IMR-90 (cell line): ENCODE results near the gene PLXNA4. TPM values are rescaled to one million over a fixed set of nuclear protein-coding genes. Genes with fewer than 3 reads are reported as not detected.

ENCODE experiments used
- ATAC-seq: fragments of 200-7000 bp; cut with Tn5 transposase; 2 replicates; pipeline ENCODE4 v1.9.1; 2020; ENCODE audit warnings: low read depth, mild to moderate bottlenecking, moderate library complexity
- BruUV-seq: library from RNA; stranded (reverse); fragments of 400-500 nt; replicated peaks from 2 replicates; lab custom pipeline; 2021; lab: Mats Ljungman, UMichigan
- CTCF ChIA-PET: fragments of 300-600 bp; formaldehyde crosslinking; extraction: SDS; loops from one replicate; lab custom pipeline; 2021; ENCODE audit warnings: antibody characterized with exemption; lab: Yijun Ruan, JAX
- POLR2A ChIA-PET: fragments of 300-600 bp; sonication (Branson Sonifier 250); formaldehyde crosslinking; loops from one replicate; lab custom pipeline; 2022; ENCODE audit warnings: antibody characterized with exemption; ENCODE audit not compliant: unreplicated experiment; lab: Charles Lee
- DNase-seq: peaks from one replicate; pipeline ENCODE4 v3.0.0; 2013
- H2AFZ ChIP-seq: replicated peaks from 2 replicates; pipeline ENCODE3; 2013; ENCODE audit warnings: low read length, mild to moderate bottlenecking; ENCODE audit not compliant: poor library complexity
- H2AK5ac ChIP-seq: 2 replicates; pipeline ENCODE4 v1.6.1; 2013; ENCODE audit warnings: low read depth, low read length, inconsistent platforms
- H2AK9ac ChIP-seq: replicated peaks from 2 replicates; pipeline ENCODE3; 2013; ENCODE audit warnings: mild to moderate bottlenecking, low read depth, low read length, moderate library complexity; ENCODE audit not compliant: poor library complexity
- H2BK120ac ChIP-seq: 2 replicates; pipeline ENCODE4 v1.6.1; 2013; ENCODE audit warnings: low read depth, low read length, inconsistent platforms
- H2BK15ac ChIP-seq: 3 replicates; pipeline ENCODE4 v1.6.1; 2013; ENCODE audit warnings: low read depth, low read length, inconsistent platforms
- H2BK20ac ChIP-seq: 2 replicates; pipeline ENCODE4 v1.6.1; 2013; ENCODE audit warnings: low read depth, mild to moderate bottlenecking, inconsistent platforms, low read length, moderate library complexity
- H2BK5ac ChIP-seq: 2 replicates; pipeline ENCODE4 v1.6.1; 2013; ENCODE audit warnings: mild to moderate bottlenecking, low read depth, low read length, inconsistent platforms; ENCODE audit not compliant: poor library complexity, severe bottlenecking
- H3K14ac ChIP-seq: replicated peaks from 2 replicates; pipeline ENCODE4 v1.6.1; 2013; ENCODE audit warnings: low read depth, low read length, inconsistent platforms
- H3K18ac ChIP-seq: 2 replicates; pipeline ENCODE4 v1.6.1; 2013; ENCODE audit warnings: low read depth, low read length, control low read depth
- H3K23ac ChIP-seq: 2 replicates; pipeline ENCODE4 v1.6.1; 2013; ENCODE audit warnings: low read depth, low read length, inconsistent platforms
- H3K27ac ChIP-seq: 2 replicates; pipeline ENCODE4 v1.5.1; 2013; ENCODE audit warnings: mild to moderate bottlenecking, control low read depth, low read length; ENCODE audit not compliant: insufficient read depth
- H3K27me3 ChIP-seq: 2 replicates; pipeline ENCODE4 v1.6.1; 2013; ENCODE audit warnings: low read length; ENCODE audit not compliant: control insufficient read depth, insufficient read depth
- H3K36me3 ChIP-seq: 2 replicates; pipeline ENCODE4 v1.6.1; 2013; ENCODE audit warnings: low read length, mixed read lengths; ENCODE audit not compliant: control insufficient read depth, insufficient read depth
- H3K4ac ChIP-seq: 2 replicates; pipeline ENCODE4 v1.6.1; 2013; ENCODE audit warnings: low read depth, low read length, inconsistent platforms
- H3K4me1 ChIP-seq: 2 replicates; pipeline ENCODE4 v1.6.1; 2013; ENCODE audit warnings: low read length, mixed read lengths; ENCODE audit not compliant: control insufficient read depth, insufficient read depth
- H3K4me2 ChIP-seq: 2 replicates; pipeline ENCODE4 v1.6.1; 2013; ENCODE audit warnings: low read depth, mild to moderate bottlenecking, control low read depth, low read length, moderate library complexity
- H3K4me3 ChIP-seq: 2 replicates; pipeline ENCODE4 v1.5.1; 2013; ENCODE audit warnings: low read depth, mild to moderate bottlenecking, control low read depth, low read length, moderate library complexity; ENCODE audit not compliant: insufficient read depth
- H3K56ac ChIP-seq: 2 replicates; pipeline ENCODE4 v1.6.1; 2013; ENCODE audit warnings: low read length, inconsistent platforms; ENCODE audit not compliant: insufficient read depth; ENCODE audit errors: extremely low read depth
- H3K79me1 ChIP-seq, 2 experiments: 2 replicates each; pipeline ENCODE4 v1.6.1; 2013; ENCODE audit warnings: low read length in 2 of 2, inconsistent platforms in 1 of 2, low read depth in 1 of 2
- H3K9ac ChIP-seq: 2 replicates; pipeline ENCODE4 v1.6.1; 2013; ENCODE audit warnings: low read depth, low read length, control low read depth
- H3K9me1 ChIP-seq: 2 replicates; pipeline ENCODE4 v1.6.1; 2013; ENCODE audit warnings: low read length, inconsistent platforms; ENCODE audit not compliant: insufficient read depth
- H3K9me3 ChIP-seq: 2 replicates; pipeline ENCODE4 v1.6.1; 2013; ENCODE audit warnings: low read length; ENCODE audit not compliant: control insufficient read depth, insufficient read depth
- H4K20me1 ChIP-seq: 2 replicates; pipeline ENCODE4 v1.6.1; 2013; ENCODE audit warnings: low read length, inconsistent platforms; ENCODE audit not compliant: insufficient read depth
- H4K5ac ChIP-seq: 2 replicates; pipeline ENCODE4 v1.6.1; 2013; ENCODE audit warnings: mild to moderate bottlenecking, low read depth, low read length, control low read depth
- H4K8ac ChIP-seq, 2 experiments: 2 replicates each; pipeline ENCODE4 v1.6.1; 2013; ENCODE audit warnings: low read depth in 2 of 2, low read length in 2 of 2, control low read depth in 1 of 2, inconsistent platforms in 1 of 2
- H4K91ac ChIP-seq: 2 replicates; pipeline ENCODE4 v1.6.1; 2013; ENCODE audit warnings: low read depth, low read length, inconsistent platforms; ENCODE audit not compliant: insufficient read depth
- BHLHE40 ChIP-seq: fragments of 150-350 bp; IDR thresholded peaks from 2 replicates; pipeline ENCODE4 v1.6.1; 2016; ENCODE audit warnings: mild to moderate bottlenecking, low read depth, low read length
- CEBPB ChIP-seq: IDR thresholded peaks from 2 replicates; pipeline ENCODE4 v1.6.1; 2012; ENCODE audit warnings: low read depth, low read length, improper control_type of control experiment
- CHD1 ChIP-seq: IDR thresholded peaks from 2 replicates; pipeline ENCODE4 v1.6.1; 2012; ENCODE audit warnings: low read depth, low read length, improper control_type of control experiment
- FOS ChIP-seq: fragments of 150-350 bp; IDR thresholded peaks from 2 replicates; pipeline ENCODE4 v1.6.1; 2016; ENCODE audit warnings: low read depth, low read length
- MAFK ChIP-seq: IDR thresholded peaks from 2 replicates; pipeline ENCODE4 v1.6.1; 2012; ENCODE audit warnings: low read depth, low read length, improper control_type of control experiment
- MAZ ChIP-seq: IDR thresholded peaks from 2 replicates; pipeline ENCODE4 v1.6.1; 2012; ENCODE audit warnings: low read depth, mild to moderate bottlenecking, low read length, improper control_type of control experiment, moderate library complexity, borderline replicate concordance
- MXI1 ChIP-seq: IDR thresholded peaks from 2 replicates; pipeline ENCODE4 v1.6.1; 2012; ENCODE audit warnings: low read depth, mild to moderate bottlenecking, low read length, moderate library complexity, borderline replicate concordance
- NFE2L2 ChIP-seq: fragments of 150-350 bp; IDR thresholded peaks from 2 replicates; pipeline ENCODE4 v1.6.1; 2016; ENCODE audit warnings: low read depth, mild to moderate bottlenecking, low read length
- POLR2A ChIP-seq: IDR thresholded peaks from 2 replicates; pipeline ENCODE4 v1.6.1; 2012; ENCODE audit warnings: mild to moderate bottlenecking, low read depth, low read length
- RAD21 ChIP-seq: IDR thresholded peaks from 2 replicates; pipeline ENCODE4 v1.6.1; 2012; ENCODE audit warnings: low read length, improper control_type of control experiment
- RCOR1 ChIP-seq: IDR thresholded peaks from 2 replicates; pipeline ENCODE4 v1.6.1; 2012; ENCODE audit warnings: mild to moderate bottlenecking, low read length, improper control_type of control experiment; ENCODE audit not compliant: insufficient replicate concordance
- RFX5 ChIP-seq: IDR thresholded peaks from 2 replicates; pipeline ENCODE4 v1.8.0; 2012; ENCODE audit warnings: low read depth, mild to moderate bottlenecking, low read length, moderate library complexity
- SMC3 ChIP-seq: fragments of 150-350 bp; IDR thresholded peaks from 2 replicates; pipeline ENCODE4 v1.6.1; 2016; ENCODE audit warnings: low read depth, mild to moderate bottlenecking, antibody characterized with exemption, low read length, moderate library complexity
- WGBS, 2 experiments: methylation state at CpG; one replicate each; pipeline versions ENCODE4 v1.1.5 to v1.1.7; 2013; ENCODE audit warnings: missing lambda C conversion rate in 2 of 2; ENCODE audit not compliant: insufficient read length in 1 of 2; ENCODE audit errors: extremely low coverage in 2 of 2; 5-methylcytosine and 5-hydroxymethylcytosine counted together
- dilution Hi-C: fragments of 300-500 bp; cut with HindIII; formaldehyde crosslinking; loops from one replicate; pipeline ENCODE4 v1.14.3; 2018; ENCODE audit warnings: low sequenced_read_pairs; ENCODE audit not compliant: unreplicated experiment
- in situ Hi-C: fragments of 300-500 bp; cut with MboI; formaldehyde crosslinking; loops from 3 replicates; pipeline ENCODE4 v1.14.3; 2019; ENCODE audit warnings: low sequenced_read_pairs, inconsistent platforms, mixed read lengths
- intact Hi-C: fragments of 100-400 bp; cut with micrococcal nuclease; formaldehyde crosslinking; loops from 2 replicates; pipeline ENCODE4 v1.10.0; 2022
- polyA plus RNA-seq, 3 experiments: library from polyadenylated mRNA; depleted of rRNA; stranded (reverse); fragments of >200 nt; gene quantifications; 2 replicates each; pipeline ENCODE4 v1.2.3, GENCODE V29; 2012; ENCODE audit warnings: low replicate concordance in 1 of 3
- total RNA-seq: library from RNA; depleted of rRNA; stranded (reverse); fragments of >200 nt; gene quantifications from 2 replicates; pipeline ENCODE4 v1.2.3, GENCODE V29; 2012
- TF ChIP-seq, protein P1 (sequence below): fragments of 150-350 bp; IDR thresholded peaks from 2 replicates; pipeline ENCODE4 v1.6.1; 2016; ENCODE audit warnings: low read depth, mild to moderate bottlenecking, low read length, moderate library complexity, borderline replicate concordance
- TF ChIP-seq, protein P2 (sequence below): conservative IDR thresholded peaks from 2 replicates; pipeline ENCODE4 v1.5.1; 2012; ENCODE audit warnings: mild to moderate bottlenecking, low read depth, low read length, improper control_type of control experiment
- TF ChIP-seq, protein P3 (sequence below): fragments of 150-350 bp; IDR thresholded peaks from 2 replicates; pipeline ENCODE4 v1.6.1; 2017; ENCODE audit warnings: mild to moderate bottlenecking, antibody characterized with exemption, low read length, low read depth

The PLXNA4 gene
- total and polyA plus RNA-seq, 2 of the 4 experiments (the other 2 are of a cell fraction): under 0.01 TPM

DNA sequence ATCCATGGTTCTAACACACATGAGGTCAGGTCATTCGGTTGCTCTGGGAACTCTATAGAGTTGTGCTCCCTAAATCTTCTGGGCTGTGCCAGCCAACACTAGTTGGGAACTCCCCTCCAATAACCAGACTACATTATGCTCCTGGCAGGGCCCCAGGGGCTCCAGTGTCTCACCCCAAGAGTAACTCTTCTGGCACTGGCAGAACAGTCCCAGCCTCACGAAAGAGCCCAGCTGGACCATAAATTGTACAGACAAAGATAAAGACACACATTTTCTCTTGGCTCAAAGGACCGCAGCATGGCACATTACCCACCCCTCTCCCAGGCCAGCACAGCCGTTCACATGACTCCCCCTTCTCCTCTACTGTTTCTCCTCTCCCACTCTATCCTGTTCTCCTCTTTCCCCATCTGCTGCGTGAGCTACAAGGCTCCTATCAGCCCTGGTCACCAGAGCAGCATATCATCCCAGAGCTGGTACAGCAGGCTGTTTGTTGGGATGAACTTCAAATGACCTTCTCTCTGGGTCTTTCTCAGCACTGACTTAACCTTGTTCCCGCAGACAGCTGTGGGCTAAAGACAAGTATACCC is 230.6 kb downstream of the PLXNA4 start:
- Histone ChIP-seq H4K5ac (no peak overlapping the region), H4K91ac (no peak overlapping the region), H3K4me3 (no peak overlapping the region), H2AK5ac (no peak overlapping the region), H2BK15ac (no peak overlapping the region), H3K4me1 (no peaks in the 10 kb centered on the region), H2BK20ac (no peak overlapping the region), H2BK120ac (no peak overlapping the region), H3K23ac (no peak overlapping the region), H3K14ac (no peak overlapping the region), H3K4ac (no peak overlapping the region), H3K27me3 (no peaks in the 10 kb centered on the region), H4K8ac (no peak overlapping the region), H3K36me3 (no peaks in the 10 kb centered on the region), H3K9me1 (no peaks in the 10 kb centered on the region), H4K20me1 (no peaks in the 10 kb centered on the region), H3K56ac (no peak overlapping the region), H3K9me3 (no peaks in the 10 kb centered on the region), H3K9ac (no peak overlapping the region), H2BK5ac (no peak overlapping the region), H3K79me1 (no peaks in the 10 kb centered on the region), H2AFZ (no peak overlapping the region), H2AK9ac (no peak overlapping the region), H3K18ac (no peak overlapping the region), H3K27ac (no peak overlapping the region), H3K4me2 (no peak overlapping the region)
- in situ Hi-C loops (no loop called here), intact Hi-C loops (no loop called here), dilution Hi-C loops (no loop called here)
- BruUV-seq: no TSS peak
- ChIA-PET POLR2A (no interaction called here), CTCF (no interaction called here)
- no peak for ATAC-seq
- no peak for DNase-seq
- TF ChIP-seq SMC3: no peak
- TF ChIP-seq BHLHE40: no peak
- TF ChIP-seq FOS: no peak
- TF ChIP-seq CEBPB: no peak
- no peak for TF ChIP-seq MXI1
- no peak for TF ChIP-seq RFX5
- TF ChIP-seq RAD21: no peak
- no peak for TF ChIP-seq MAZ
- TF ChIP-seq, protein P1, sequence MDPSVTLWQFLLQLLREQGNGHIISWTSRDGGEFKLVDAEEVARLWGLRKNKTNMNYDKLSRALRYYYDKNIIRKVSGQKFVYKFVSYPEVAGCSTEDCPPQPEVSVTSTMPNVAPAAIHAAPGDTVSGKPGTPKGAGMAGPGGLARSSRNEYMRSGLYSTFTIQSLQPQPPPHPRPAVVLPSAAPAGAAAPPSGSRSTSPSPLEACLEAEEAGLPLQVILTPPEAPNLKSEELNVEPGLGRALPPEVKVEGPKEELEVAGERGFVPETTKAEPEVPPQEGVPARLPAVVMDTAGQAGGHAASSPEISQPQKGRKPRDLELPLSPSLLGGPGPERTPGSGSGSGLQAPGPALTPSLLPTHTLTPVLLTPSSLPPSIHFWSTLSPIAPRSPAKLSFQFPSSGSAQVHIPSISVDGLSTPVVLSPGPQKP: no peak
- TF ChIP-seq RCOR1: no peak
- TF ChIP-seq, protein P2, sequence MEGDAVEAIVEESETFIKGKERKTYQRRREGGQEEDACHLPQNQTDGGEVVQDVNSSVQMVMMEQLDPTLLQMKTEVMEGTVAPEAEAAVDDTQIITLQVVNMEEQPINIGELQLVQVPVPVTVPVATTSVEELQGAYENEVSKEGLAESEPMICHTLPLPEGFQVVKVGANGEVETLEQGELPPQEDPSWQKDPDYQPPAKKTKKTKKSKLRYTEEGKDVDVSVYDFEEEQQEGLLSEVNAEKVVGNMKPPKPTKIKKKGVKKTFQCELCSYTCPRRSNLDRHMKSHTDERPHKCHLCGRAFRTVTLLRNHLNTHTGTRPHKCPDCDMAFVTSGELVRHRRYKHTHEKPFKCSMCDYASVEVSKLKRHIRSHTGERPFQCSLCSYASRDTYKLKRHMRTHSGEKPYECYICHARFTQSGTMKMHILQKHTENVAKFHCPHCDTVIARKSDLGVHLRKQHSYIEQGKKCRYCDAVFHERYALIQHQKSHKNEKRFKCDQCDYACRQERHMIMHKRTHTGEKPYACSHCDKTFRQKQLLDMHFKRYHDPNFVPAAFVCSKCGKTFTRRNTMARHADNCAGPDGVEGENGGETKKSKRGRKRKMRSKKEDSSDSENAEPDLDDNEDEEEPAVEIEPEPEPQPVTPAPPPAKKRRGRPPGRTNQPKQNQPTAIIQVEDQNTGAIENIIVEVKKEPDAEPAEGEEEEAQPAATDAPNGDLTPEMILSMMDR: no peak
- TF ChIP-seq, protein P3, sequence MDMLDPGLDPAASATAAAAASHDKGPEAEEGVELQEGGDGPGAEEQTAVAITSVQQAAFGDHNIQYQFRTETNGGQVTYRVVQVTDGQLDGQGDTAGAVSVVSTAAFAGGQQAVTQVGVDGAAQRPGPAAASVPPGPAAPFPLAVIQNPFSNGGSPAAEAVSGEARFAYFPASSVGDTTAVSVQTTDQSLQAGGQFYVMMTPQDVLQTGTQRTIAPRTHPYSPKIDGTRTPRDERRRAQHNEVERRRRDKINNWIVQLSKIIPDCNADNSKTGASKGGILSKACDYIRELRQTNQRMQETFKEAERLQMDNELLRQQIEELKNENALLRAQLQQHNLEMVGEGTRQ: no peak
- no peak for TF ChIP-seq MAFK
- TF ChIP-seq POLR2A: no peak
- TF ChIP-seq NFE2L2: no peak
- no peak for TF ChIP-seq CHD1
- WGBS, 2 experiments: no CpG with 5 or more reads among the region's 6 CpGs
